Pulmonary artery endothelial cell (primary cell): ENCODE measurements around the gene COL4A1. TPM values are rescaled to one million over a fixed set of nuclear protein-coding genes. Genes with fewer than 3 reads are reported as not detected.

Experiments used
- DNase-seq: peaks from one replicate; pipeline ENCODE4 v3.0.0-alpha.2; 2011; ENCODE audit warnings: low read depth, low spot score
- total RNA-seq: library from RNA; depleted of rRNA; stranded (reverse); fragments of >200 nt; gene quantifications from 2 replicates; pipeline ENCODE4 v1.2.3, GENCODE V29; 2014

Gene COL4A1
- total RNA-seq, 1 donor from 2014 or later, result 350 TPM

GRCh38 chr13:110341445-110342244 lies 34.7 kb upstream of the COL4A1 start:
- peak; percentile 89 for DNase-seq

- DNase-seq, result no peak
Measured at GRCh38 chr13:110340812-110341444, 34.0 kb upstream of the COL4A1 start.

GRCh38 chr13:110339975-110340550 lies 33.1 kb upstream of the COL4A1 start:
- no peak for DNase-seq

- no peak for DNase-seq
Measured at GRCh38 chr13:110339263-110339662, 32.3 kb upstream of the COL4A1 start.

- no peak for DNase-seq
Measured at GRCh38 chr13:110338441-110339101, 31.6 kb upstream of the COL4A1 start.

GRCh38 chr13:110337247-110337646 lies 30.3 kb upstream of the COL4A1 start:
- no peak for DNase-seq

GRCh38 chr13:110336681-110337080 lies 29.7 kb upstream of the COL4A1 start:
- DNase-seq, result no peak

- no peak for DNase-seq
Measured at GRCh38 chr13:110336108-110336507, 29.2 kb upstream of the COL4A1 start.

- DNase-seq, result no peak
Measured at GRCh38 chr13:110334841-110335490, 28.0 kb upstream of the COL4A1 start.

GRCh38 chr13:110334256-110334655 lies 27.3 kb upstream of the COL4A1 start:
- DNase-seq, result no peak

- no peak for DNase-seq
Measured at GRCh38 chr13:110333837-110334236, 26.9 kb upstream of the COL4A1 start.

GRCh38 chr13:110332750-110333149 lies 25.8 kb upstream of the COL4A1 start:
- DNase-seq, result no peak

GRCh38 chr13:110331362-110331761 lies 24.4 kb upstream of the COL4A1 start:
- DNase-seq, result no peak

GRCh38 chr13:110330491-110331011 lies 23.6 kb upstream of the COL4A1 start:
- no peak for DNase-seq

- no peak for DNase-seq
Measured at GRCh38 chr13:110329798-110330461, 23.0 kb upstream of the COL4A1 start.

GRCh38 chr13:110329258-110329657 lies 22.3 kb upstream of the COL4A1 start:
- DNase-seq, result no peak

- DNase-seq, result no peak
Measured at GRCh38 chr13:110328573-110328972, 21.6 kb upstream of the COL4A1 start.

- DNase-seq, result no peak
Measured at GRCh38 chr13:110327051-110327721, 20.2 kb upstream of the COL4A1 start.

GRCh38 chr13:110326263-110326904 lies 19.4 kb upstream of the COL4A1 start:
- DNase-seq, result no peak
